Upper lobe of left lung (tissue), 6 donors: ENCODE results near the gene POLR3H. TPM values are rescaled to one million over a fixed set of nuclear protein-coding genes. Genes with fewer than 3 reads are reported as not detected.

Source experiments
- ATAC-seq, 2 donors: fragments of 200-7000 bp; cut with Tn5 transposase; one replicate each; pipeline ENCODE4 v1.9.1; 2022; ENCODE audit warnings: mild to moderate bottlenecking in 2 of 2, moderate library complexity in 2 of 2; ENCODE audit not compliant: low FRiP score in 2 of 2
- DNase-seq, 2 donors: peaks; one replicate each; pipeline ENCODE4 v3.0.0-alpha.2; 2019 to 2020
- H3K27ac ChIP-seq, 4 donors: fragments of 200-600 bp; sonication (generic); one replicate each; pipeline ENCODE4 v1.5.1; 2016 to 2019
- H3K27me3 ChIP-seq, 4 donors: fragments of 200-600 bp; sonication (generic); one replicate each; pipeline ENCODE4 v1.5.1; 2017 to 2019
- H3K36me3 ChIP-seq, 4 donors: fragments of 200-600 bp; sonication (generic); one replicate each; pipeline ENCODE4 v1.5.1; 2016 to 2019
- H3K4me1 ChIP-seq, 4 donors: fragments of 200-600 bp; sonication (generic); one replicate each; pipeline ENCODE4 v1.5.1; 2018 to 2019
- H3K4me3 ChIP-seq, 4 donors: fragments of 200-600 bp; sonication (generic); one replicate each; pipeline ENCODE4 v1.5.1; 2017 to 2019; ENCODE audit warnings: mild to moderate bottlenecking in 2 of 4, moderate library complexity in 1 of 4
- H3K9me3 ChIP-seq, 4 donors: fragments of 200-600 bp; sonication (generic); one replicate each; pipeline ENCODE4 v1.5.1; 2018 to 2019
- CTCF ChIP-seq, 6 experiments: fragments of 450-650 bp in 4 of 6; fragments of 200-600 bp in 2 of 6; sonication (generic) in 2 of 6; IDR thresholded peaks; one replicate each; pipeline ENCODE4 v1.5.1; 2016 to 2019; ENCODE audit warnings: antibody characterized with exemption in 6 of 6
- EP300 ChIP-seq, 4 donors: sonication (generic); formaldehyde crosslinking; IDR thresholded peaks; one replicate each; pipeline ENCODE4 v1.5.1; 2017; ENCODE audit warnings: antibody characterized with exemption in 4 of 4, control low read depth in 2 of 4
- POLR2A ChIP-seq, 4 donors: fragments of 450-650 bp; IDR thresholded peaks; one replicate each; pipeline ENCODE4 v1.5.1; 2016 to 2017; ENCODE audit warnings: antibody characterized with exemption in 4 of 4, mild to moderate bottlenecking in 2 of 4
- POLR2AphosphoS5 ChIP-seq, 2 donors: sonication (generic); formaldehyde crosslinking; IDR thresholded peaks; one replicate each; pipeline ENCODE4 v1.5.1; 2017; ENCODE audit warnings: antibody characterized with exemption in 2 of 2
- WGBS, 2 donors: methylation state at CpG; one replicate each; pipeline ENCODE4 v1.1.5; 2017 to 2018; 5-methylcytosine and 5-hydroxymethylcytosine counted together
- total RNA-seq, 6 donors: library from RNA; depleted of rRNA in 4 of 6; stranded (reverse); fragments of >200 nt in 4 of 6; gene quantifications; one replicate each; pipeline versions ENCODE4 v1.1.0 to v1.2.1, GENCODE V29; 2016 to 2021
- donor health status: DM: no; HTN: no; CAD: no; lungs with moderate emphysema.
- donor health status: DM: no; HTN: yes; CAD: no; lungs with severe emphysema.

POLR3H gene
- total RNA-seq, 6 donors from 2014 or later: 35.6 to 73.5 (median 53.0) TPM

GRCh38 chr22:41571786-41572185, 27.5 kb upstream of the POLR3H start:
- Histone ChIP-seq H3K4me1 (peaks cover 0 to 6% (median 0%) of the 10 kb centered on the region in 4 donors), H3K27me3 (no peaks in the 10 kb centered on the region), H3K36me3 (peaks cover 0 to 21% (median 14%) of the 10 kb centered on the region in 4 donors), H3K4me3 (no peak overlapping the region), H3K27ac (no peak overlapping the region), H3K9me3 (no peaks in the 10 kb centered on the region)
- TF ChIP-seq EP300 (IDR thresholded peaks at IDR 0.05) (no peak), POLR2A (IDR thresholded peaks at IDR 0.05) (no peak), CTCF (IDR thresholded peaks at IDR 0.05) (no peak), POLR2AphosphoS5 (IDR thresholded peaks at IDR 0.05) (no peak)
- ATAC-seq (no peak), DNase-seq (no peak)
- 91 to 92% methylated on average over 4 to 12 of the region's 14 CpGs for WGBS, 2 donors

- Histone ChIP-seq H3K9me3 (no peaks in the 10 kb centered on the region), H3K36me3 (peaks cover 0 to 7% (median 0%) of the 10 kb centered on the region in 4 donors), H3K4me3 (no peak overlapping the region), H3K27me3 (no peaks in the 10 kb centered on the region), H3K27ac (no peak overlapping the region), H3K4me1 (peaks cover 0 to 7% (median 2%) of the 10 kb centered on the region in 4 donors)
- no peak for ATAC-seq
- no peak for DNase-seq
- WGBS, 2 donors: 59 to 75% methylated on average over 3 of the region's 3 CpGs
- no peak for TF ChIP-seq EP300 (IDR thresholded peaks at IDR 0.05)
- TF ChIP-seq POLR2AphosphoS5 (IDR thresholded peaks at IDR 0.05): no peak
- no peak for TF ChIP-seq CTCF (IDR thresholded peaks at IDR 0.05)
- no peak for TF ChIP-seq POLR2A (IDR thresholded peaks at IDR 0.05)
Observed at GRCh38 chr22:41570221-41570620, 26.0 kb upstream of the POLR3H start.

- DNase-seq: no peak
- TF ChIP-seq CTCF (IDR thresholded peaks at IDR 0.05): no peak
- Histone ChIP-seq H3K9me3 (no peaks in the 10 kb centered on the region), H3K27me3 (no peaks in the 10 kb centered on the region), H3K4me3 (no peak overlapping the region), H3K4me1 (peaks cover 0 to 7% (median 2%) of the 10 kb centered on the region in 4 donors), H3K36me3 (no peaks in the 10 kb centered on the region), H3K27ac (no peak overlapping the region)
- no peak for ATAC-seq
- 77 to 93% methylated on average over 6 to 7 of the region's 7 CpGs for WGBS, 2 donors
Observed at GRCh38 chr22:41568811-41569210, 24.5 kb upstream of the POLR3H start.

GRCh38 chr22:41567512-41567768, 23.2 kb upstream of the POLR3H start:
- Histone ChIP-seq H3K9me3 (no peaks in the 10 kb centered on the region), H3K36me3 (no peaks in the 10 kb centered on the region), H3K27ac (peak overlapping the region in 1 of 4 donors; percentile 8), H3K4me3 (no peak overlapping the region), H3K4me1 (peaks cover 0 to 7% (median 2%) of the 10 kb centered on the region in 4 donors), H3K27me3 (no peaks in the 10 kb centered on the region)
- 61 to 76% methylated on average over 3 of the region's 3 CpGs for WGBS, 2 donors
- ATAC-seq: no peak
- no peak for DNase-seq
- TF ChIP-seq POLR2A (IDR thresholded peaks at IDR 0.05) (no peak), CTCF (IDR thresholded peaks at IDR 0.05) (no peak), POLR2AphosphoS5 (IDR thresholded peaks at IDR 0.05) (no peak), EP300 (IDR thresholded peaks at IDR 0.05) (no peak)

GRCh38 chr22:41565403-41566054, 21.3 kb upstream of the POLR3H start:
- Histone ChIP-seq H3K36me3 (no peaks in the 10 kb centered on the region), H3K9me3 (no peaks in the 10 kb centered on the region), H3K4me1 (peaks cover 0 to 7% (median 2%) of the 10 kb centered on the region in 4 donors), H3K4me3 (no peak overlapping the region), H3K27ac (peak overlapping the region in 2 of 4 donors; percentile 8 to 9), H3K27me3 (no peaks in the 10 kb centered on the region)
- WGBS, 2 donors: 71 to 72% methylated on average over 4 to 8 of the region's 8 CpGs
- TF ChIP-seq CTCF (IDR thresholded peaks at IDR 0.05): no peak
- DNase-seq (peak in 1 of 2 donors; percentile 30), ATAC-seq (peak in 1 of 2 donors; percentile 63)
